Hematopoietic multipotent progenitor cell treated with erythropoietin and hydrocortisone succinate and interleukin-3 and kit ligand, for 4 days (in vitro differentiated cells): ENCODE results near the gene PDLIM5.

Source experiments
- DNase-seq: peaks from one replicate; pipeline ENCODE4 v3.0.0-alpha.2; 2015

PDLIM5 gene

DNA sequence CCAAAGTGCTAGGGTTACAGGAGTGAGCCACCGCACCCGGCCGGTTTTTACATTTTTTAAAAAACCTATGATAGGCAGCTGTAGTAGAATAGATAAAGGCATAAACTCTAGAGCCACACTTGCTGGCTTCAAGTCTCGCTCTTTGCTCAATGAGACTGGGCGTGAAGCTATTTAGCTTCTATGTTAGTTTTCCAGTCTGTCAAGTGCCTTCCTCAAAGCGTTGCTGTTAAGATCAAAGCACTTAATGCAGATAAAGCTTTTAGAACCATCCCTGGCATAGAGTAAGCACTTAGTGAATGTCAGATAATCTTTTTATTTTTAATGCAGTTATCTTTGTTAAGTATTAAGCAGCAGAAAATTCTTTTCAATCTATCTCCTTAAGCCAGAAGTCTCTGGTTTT lies 264.0 kb downstream of the PDLIM5 start:
- no peak for DNase-seq
